ENCODE results near the gene NEU4. TPM values are rescaled to one million over a fixed set of nuclear protein-coding genes. Genes with fewer than 3 reads are reported as not detected.

NEU4 gene
- total RNA-seq, 1 experiment from 2014 or later, result 3.9 TPM

- Mint-ChIP-seq H3K4me3 (ENCODE audit: unreplicated experiment) (no peak overlapping the region), H3K9me3 (ENCODE audit: unreplicated experiment) (no peaks in the 10 kb centered on the region), H3K27me3 (ENCODE audit: insufficient read depth, unreplicated experiment) (no peaks in the 10 kb centered on the region), H3K36me3 (ENCODE audit: insufficient read depth, unreplicated experiment) (no peaks in the 10 kb centered on the region), H3K4me1 (ENCODE audit: low read depth, unreplicated experiment) (no peaks in the 10 kb centered on the region), H3K27ac (ENCODE audit: unreplicated experiment) (no peak overlapping the region)
- H3K36me3 ChIP-seq (ENCODE audit: control insufficient read depth, insufficient read depth, low read length), result no peaks in the 10 kb centered on the region
- H3K27me3 ChIP-seq (replicated peaks; ENCODE audit: control insufficient read depth, insufficient read depth, low read length), result no peaks in the 10 kb centered on the region
- H3K4me1 ChIP-seq, result no peaks in the 10 kb centered on the region
- no peak for DNase-seq
- ChIA-PET POLR2A (no interaction called here), CTCF (interaction anchor here (0.6 kb wide), 1 partner anchor 13 kb away, joined by 3 read pairs; no protein-coding TSS in a partner anchor)
- no peaks in the 10 kb centered on the region; the same call in 1 of the 2 replicates for H3K9me3 ChIP-seq
- no peak for TF ChIP-seq CTCF (IDR thresholded peaks at IDR 0.05; ENCODE audit: insufficient read depth in 1 of 2, low read depth in 1 of 2, low read length in 1 of 2, severe bottlenecking in 1 of 2, unreplicated experiment in 1 of 2)
- no peak overlapping the region for H3K4me3 ChIP-seq (ENCODE audit: low read depth, low read length)
- intact Hi-C loops (cut with micrococcal nuclease; ENCODE audit: unreplicated experiment), result no loop called here
- no TSS peak for BruUV-seq (replicated peaks)
These were observed 28.4 kb downstream of the NEU4 start for GRCh38 chr2:241837197-241837965.

- no peaks in the 10 kb centered on the region for H3K4me1 Mint-ChIP-seq (ENCODE audit: low read depth, unreplicated experiment)
- CTCF ChIA-PET, result interaction anchor here (1.4 kb wide), 1 partner anchor 9 kb away, joined by 3 read pairs; no protein-coding TSS in a partner anchor
These were observed 32.4 kb downstream of the NEU4 start for GRCh38 chr2:241841181-241842066.

More at GRCh38 chr2:241841181-241842066, 32.4 kb downstream of the NEU4 start:
- intact Hi-C loops (cut with micrococcal nuclease; ENCODE audit: unreplicated experiment), result no loop called here
- no peak overlapping the region for H3K4me3 ChIP-seq (ENCODE audit: low read depth, low read length)
- DNase-seq, result no peak
- H3K27ac Mint-ChIP-seq (ENCODE audit: unreplicated experiment), result no peak overlapping the region
- POLR2A ChIA-PET, result no interaction called here
- no peaks in the 10 kb centered on the region for H3K36me3 ChIP-seq (ENCODE audit: control insufficient read depth, insufficient read depth, low read length)
- no peak for TF ChIP-seq CTCF (IDR thresholded peaks at IDR 0.05; ENCODE audit: insufficient read depth in 1 of 2, low read depth in 1 of 2, low read length in 1 of 2, severe bottlenecking in 1 of 2, unreplicated experiment in 1 of 2)
- no TSS peak for BruUV-seq (replicated peaks)
- no peaks in the 10 kb centered on the region for H3K36me3 Mint-ChIP-seq (ENCODE audit: insufficient read depth, unreplicated experiment)
- H3K4me3 Mint-ChIP-seq (ENCODE audit: unreplicated experiment), result no peak overlapping the region
- H3K4me1 ChIP-seq, result peaks cover 5% of the 10 kb centered on the region; the same call in 1 of the 2 replicates
- no peaks in the 10 kb centered on the region for H3K27me3 ChIP-seq (replicated peaks; ENCODE audit: control insufficient read depth, insufficient read depth, low read length)
- no peaks in the 10 kb centered on the region; the same call in 1 of the 2 replicates for H3K9me3 ChIP-seq
- H3K27me3 Mint-ChIP-seq (ENCODE audit: insufficient read depth, unreplicated experiment), result no peaks in the 10 kb centered on the region
- no peaks in the 10 kb centered on the region for H3K9me3 Mint-ChIP-seq (ENCODE audit: unreplicated experiment)

Measured in Caco-2 (cell line).